Measurements from ENCODE around the gene VCL.
"Not testable (repeated sequence)": the region's sequence is repeated elsewhere in the genome, so short reads cannot be mapped to it uniquely, and the experiment has no call there.

The VCL gene

GRCh38 chr10:74044419-74044818 is 46.5 kb downstream of the VCL start:
- no peak for DNase-seq

GRCh38 chr10:74047304-74047703 is 49.4 kb downstream of the VCL start:
- DNase-seq = no peak

GRCh38 chr10:74047871-74048270 is 50.0 kb downstream of the VCL start:
- no peak for DNase-seq

- no peak for DNase-seq
Measured at GRCh38 chr10:74048433-74048832, 50.5 kb downstream of the VCL start.

- no peak for DNase-seq
Measured at GRCh38 chr10:74049955-74050354, 52.0 kb downstream of the VCL start.

GRCh38 chr10:74050653-74051052 is 52.7 kb downstream of the VCL start:
- DNase-seq = no peak

- no peak for DNase-seq
Measured at GRCh38 chr10:74051736-74052342, 53.9 kb downstream of the VCL start.

GRCh38 chr10:74052994-74053393 is 55.1 kb downstream of the VCL start:
- DNase-seq = no peak

GRCh38 chr10:74055383-74056049 is 57.6 kb downstream of the VCL start:
- no peak for DNase-seq

- DNase-seq = no peak
Measured at GRCh38 chr10:74056050-74056818, 58.3 kb downstream of the VCL start.

GRCh38 chr10:74058071-74058470 is 60.2 kb downstream of the VCL start:
- no peak for DNase-seq

- no peak for DNase-seq
Measured at GRCh38 chr10:74058658-74059057, 60.7 kb downstream of the VCL start.

- DNase-seq = no peak
Measured at GRCh38 chr10:74061104-74061503, 63.2 kb downstream of the VCL start.

- not testable (repeated sequence) for DNase-seq
Measured at GRCh38 chr10:74061978-74062377, 64.1 kb downstream of the VCL start.

GRCh38 chr10:74063256-74063655 is 65.3 kb downstream of the VCL start:
- DNase-seq = no peak

GRCh38 chr10:74067373-74068352 is 69.7 kb downstream of the VCL start:
- DNase-seq = no peak

GRCh38 chr10:74071157-74071556 is 73.2 kb downstream of the VCL start:
- DNase-seq = no peak

GRCh38 chr10:74072503-74072902 is 74.6 kb downstream of the VCL start:
- no peak for DNase-seq

GRCh38 chr10:74075906-74076305 is 78.0 kb downstream of the VCL start:
- no peak for DNase-seq

GRCh38 chr10:74076961-74077360 is 79.0 kb downstream of the VCL start:
- no peak for DNase-seq

- DNase-seq = no peak
Measured at GRCh38 chr10:74077416-74077815, 79.5 kb downstream of the VCL start.

- no peak for DNase-seq
Measured at GRCh38 chr10:74078037-74078436, 80.1 kb downstream of the VCL start.
